Left cardiac atrium (tissue), 4 donors: ENCODE data around the gene FOXA1. TPM values are rescaled to one million over a fixed set of nuclear protein-coding genes. Genes with fewer than 3 reads are reported as not detected.

Experiments
- ATAC-seq, 2 donors: fragments of 200-7000 bp; cut with Tn5 transposase; one replicate each; pipeline ENCODE4 v1.9.1; 2020; ENCODE audit warnings: mild to moderate bottlenecking in 2 of 2, moderate library complexity in 2 of 2
- DNase-seq: peaks from one replicate; pipeline ENCODE4 v3.0.0-alpha.2; 2020
- intact Hi-C, 2 donors: fragments of 100-400 bp; cut with DNase I; formaldehyde crosslinking; loops; one replicate each; pipeline versions ENCODE4 v1.14.1 to v1.15.1; 2022 to 2023
- total RNA-seq, 2 donors: library from RNA; stranded (reverse); fragmentation: NEBNext Ultra II Directional; extraction: Animal tissue kit (Norgen Biotek cat#: 25700); gene quantifications; one replicate each; pipeline ENCODE4 v1.2.1, GENCODE V29; 2021
- donor health status: DM: no; HTN: yes; CAD: no.
- donor health status: DM: no; HTN: yes; CAD: no; lungs with severe emphysema.
- donor health status: DM: yes; HTN: yes; CAD: no.
- donor health status: Dilated cardiomyopathy.

FOXA1 gene
- total RNA-seq, 2 donors from 2014 or later = not detected

DNA sequence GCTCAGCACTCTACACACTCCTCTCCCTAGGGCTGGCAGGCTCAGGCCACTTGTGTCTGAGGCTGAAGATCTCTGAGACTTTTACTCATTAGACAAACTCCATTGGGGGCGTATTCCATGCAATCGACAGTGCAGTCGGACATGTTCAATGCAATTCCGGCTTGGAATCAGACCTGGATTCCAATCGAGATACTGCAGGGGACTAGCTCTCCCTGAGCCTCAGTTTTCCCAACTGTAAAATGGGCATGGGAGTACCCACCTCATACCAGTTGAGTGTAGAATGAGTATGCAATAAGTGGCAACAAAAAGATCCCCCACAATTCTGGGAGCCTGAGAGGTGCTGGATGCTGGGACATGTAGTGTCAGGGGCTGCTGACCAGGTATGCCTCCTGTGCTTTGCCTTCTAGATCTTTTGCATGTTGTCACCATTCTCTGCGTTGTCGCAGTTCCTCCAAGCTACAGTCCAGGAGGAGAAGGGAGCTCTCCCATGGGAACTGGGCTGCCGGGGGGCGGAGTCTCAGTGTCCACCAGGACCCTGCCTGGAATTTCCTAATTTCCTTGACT is 8.7 kb upstream of the FOXA1 start:
- no peak for ATAC-seq
- intact Hi-C loops = no loop called here

DNA sequence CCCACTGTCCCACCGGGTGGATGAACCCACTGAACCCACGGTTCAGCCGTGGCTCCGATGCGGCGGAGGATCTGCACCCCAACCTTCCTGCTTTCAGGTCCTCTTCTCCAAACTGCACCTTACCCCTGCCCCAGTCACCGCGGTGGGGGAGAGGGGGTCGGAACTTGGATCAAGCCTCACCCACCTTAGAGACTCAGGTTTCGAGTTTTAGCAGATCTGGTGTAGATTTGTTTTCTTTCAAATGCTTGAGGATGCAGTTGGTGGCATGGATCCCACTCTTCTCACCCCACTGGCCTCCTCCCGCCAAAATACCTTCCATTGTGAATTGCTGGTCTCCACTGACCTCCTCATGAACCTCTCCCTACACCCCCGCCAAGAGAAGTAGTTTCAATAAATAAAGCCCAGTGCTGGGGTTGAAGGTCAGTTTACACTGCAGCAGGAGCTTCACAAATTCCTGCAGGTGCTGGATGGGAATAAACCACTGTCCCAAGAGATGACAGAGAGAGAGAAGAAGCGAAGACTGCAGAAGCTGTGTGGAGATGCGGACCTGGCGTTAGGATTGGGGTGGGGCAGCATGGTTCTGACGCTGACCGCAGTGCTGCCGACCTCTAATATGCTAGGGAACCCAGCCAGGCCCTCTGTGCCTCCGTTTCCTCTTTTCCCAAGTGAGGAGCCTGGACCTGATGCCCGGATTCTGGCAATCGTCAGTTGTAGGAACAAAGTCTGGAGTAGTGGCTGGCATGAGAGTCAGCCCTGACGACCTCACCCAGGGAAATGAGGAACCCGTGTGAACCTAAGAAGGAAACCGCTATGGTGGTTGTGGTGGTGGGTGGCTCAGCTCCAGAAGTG is 7.8 kb upstream of the FOXA1 start:
- ATAC-seq (no peak), DNase-seq (no peak)
- intact Hi-C loops = no loop called here

More for the DNA sequence above, 8.7 kb upstream of the FOXA1 start:
- no peak for DNase-seq

DNA sequence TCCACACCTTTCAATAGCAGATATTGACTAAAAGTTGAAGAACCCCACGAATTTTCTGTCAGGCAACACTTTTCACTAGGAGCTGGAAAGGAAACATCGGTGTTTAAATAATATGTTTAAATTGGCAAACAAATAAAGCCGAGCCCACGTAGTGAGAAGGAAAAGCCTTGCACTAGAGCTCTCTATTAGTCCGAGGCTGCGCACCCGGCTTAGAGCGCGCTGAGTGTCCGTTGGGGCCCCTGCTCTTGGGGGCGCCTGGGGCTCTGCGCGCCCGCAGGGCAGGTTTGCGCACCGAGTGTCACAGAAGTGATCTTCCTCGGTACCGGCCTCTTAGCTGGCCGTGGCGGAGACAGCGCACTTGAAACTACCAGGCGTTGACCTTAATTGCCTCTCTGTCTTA is 6.8 kb upstream of the FOXA1 start:
- ATAC-seq (no peak), DNase-seq (no peak)
- intact Hi-C loops = no loop called here

DNA sequence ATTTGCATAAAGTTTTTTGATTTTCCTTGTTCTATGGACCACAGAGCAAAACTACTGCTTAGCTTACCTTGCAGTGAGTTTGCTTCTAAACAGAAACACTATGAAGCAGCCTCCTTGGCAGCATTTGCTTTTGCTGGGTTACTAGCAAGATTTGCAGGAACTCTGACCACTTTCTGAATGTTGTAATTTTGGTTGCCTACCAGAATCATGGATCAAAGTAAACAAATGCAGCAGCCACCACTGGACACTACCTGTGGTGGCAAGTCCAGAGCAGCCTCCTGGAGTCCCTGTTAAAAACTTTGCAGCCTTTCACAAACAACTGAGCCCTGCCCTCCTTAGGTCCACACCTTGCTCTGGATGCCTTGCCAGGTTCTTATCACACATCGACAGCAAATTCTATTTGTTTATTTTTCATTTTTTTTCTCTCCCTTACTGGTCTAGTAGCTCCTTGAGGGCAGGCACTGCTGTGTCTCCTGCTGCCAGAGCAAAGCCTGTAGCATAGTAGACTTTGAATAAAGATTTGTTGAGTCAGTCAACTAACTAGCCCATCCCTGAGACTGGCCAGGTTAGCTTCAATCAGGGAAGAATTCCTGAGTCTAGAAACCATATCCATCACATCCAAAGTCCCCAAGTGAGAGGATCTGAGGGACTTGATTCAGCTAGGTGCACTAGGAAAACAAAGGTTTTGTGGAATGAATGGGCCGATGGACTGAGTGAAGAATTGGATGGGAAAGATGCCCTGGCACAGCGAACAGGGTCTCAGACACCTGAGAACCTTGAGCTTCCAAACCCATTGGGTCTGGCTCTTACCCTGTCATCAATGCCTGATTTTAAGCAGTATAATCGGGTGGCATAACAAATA is 6.1 kb upstream of the FOXA1 start:
- ATAC-seq (no peak), DNase-seq (no peak)
- intact Hi-C loops = no loop called here

DNA sequence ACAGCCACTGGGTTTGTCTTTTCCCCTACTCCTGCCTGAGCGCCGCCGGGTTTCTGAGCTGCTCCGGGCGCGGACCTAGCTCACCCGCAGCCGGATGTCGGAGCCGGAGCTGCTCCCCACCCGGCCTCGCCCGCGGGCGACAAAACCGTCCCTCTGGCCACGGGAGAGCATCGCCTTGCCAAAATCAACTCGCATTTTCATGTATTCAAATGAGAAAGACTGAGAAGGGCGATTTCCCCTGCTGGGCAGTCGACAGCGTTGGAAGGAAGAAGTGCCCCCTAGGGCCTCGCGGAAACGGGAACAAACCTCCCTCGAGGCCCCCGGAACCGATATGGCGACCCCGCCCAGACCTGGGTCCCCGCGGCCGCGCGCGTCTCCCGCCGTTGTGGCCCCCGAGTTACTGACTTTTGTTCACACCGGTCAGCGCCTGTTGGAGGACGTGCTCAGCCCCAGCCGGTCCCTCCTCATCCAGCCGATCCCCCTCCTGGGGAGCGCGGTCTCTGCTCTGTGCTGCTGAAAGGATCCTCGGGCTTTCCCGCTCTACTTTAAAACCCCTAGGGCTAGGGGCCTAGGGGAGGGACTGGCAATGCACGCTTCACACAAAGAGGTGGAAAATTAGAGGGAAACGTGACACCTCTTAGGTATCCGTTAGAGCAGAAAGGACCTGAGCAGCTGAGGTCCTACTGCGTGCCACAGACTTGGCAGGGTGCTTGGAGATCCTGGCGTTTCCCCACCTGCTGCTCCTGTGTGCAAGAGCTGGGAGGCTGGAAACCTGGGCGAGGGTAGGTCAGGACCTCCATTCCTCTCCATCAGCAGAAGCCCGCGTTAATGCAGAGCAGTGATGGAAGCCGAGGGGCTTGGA is 4.7 kb upstream of the FOXA1 start:
- intact Hi-C loops = loop anchor here in 1 of 2 donors (10.0 kb wide), 1 partner anchor 355 kb away; no protein-coding TSS in a partner anchor
- DNase-seq (no peak), ATAC-seq (no peak)

DNA sequence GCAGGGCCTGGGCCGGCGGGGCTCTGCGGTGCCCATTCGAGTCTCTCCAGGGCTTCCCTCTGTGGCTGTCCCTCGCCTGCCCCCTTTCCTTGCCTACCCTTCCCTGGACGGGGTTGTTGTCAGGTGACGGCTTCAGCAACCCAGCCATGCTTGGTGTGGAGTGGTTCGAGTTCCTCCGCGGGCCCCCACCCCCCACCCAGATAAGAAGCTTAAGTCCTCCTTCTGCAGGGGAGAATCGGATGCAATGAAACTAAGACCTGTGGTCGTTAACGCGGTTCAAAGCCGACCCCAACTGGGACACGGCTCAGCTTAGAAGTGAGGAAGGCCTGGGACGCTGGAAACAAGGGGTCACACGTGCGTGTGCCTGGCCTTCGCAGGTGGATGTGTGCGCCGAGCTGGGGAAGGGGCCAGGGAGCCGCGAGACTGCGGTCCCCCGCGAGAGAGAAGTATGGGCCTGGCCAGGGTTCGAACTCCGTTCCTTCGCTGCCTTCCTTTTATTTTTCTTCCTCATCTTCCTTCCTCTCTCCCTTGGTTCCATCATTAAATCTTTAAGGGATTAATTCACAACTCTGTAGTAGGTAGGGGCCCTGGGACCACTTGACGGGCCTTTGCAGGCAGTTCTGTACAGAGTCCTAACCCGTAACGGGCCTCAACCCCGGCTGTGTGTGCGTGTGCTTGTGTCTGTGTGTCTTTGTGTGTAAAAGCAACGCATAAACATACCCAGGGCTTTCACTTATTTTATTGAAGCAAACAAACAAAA is 3.9 kb upstream of the FOXA1 start:
- intact Hi-C loops = loop anchor here in 1 of 2 donors (10.0 kb wide), 1 partner anchor 354 kb away; no protein-coding TSS in a partner anchor
- DNase-seq (no peak), ATAC-seq (no peak)

DNA sequence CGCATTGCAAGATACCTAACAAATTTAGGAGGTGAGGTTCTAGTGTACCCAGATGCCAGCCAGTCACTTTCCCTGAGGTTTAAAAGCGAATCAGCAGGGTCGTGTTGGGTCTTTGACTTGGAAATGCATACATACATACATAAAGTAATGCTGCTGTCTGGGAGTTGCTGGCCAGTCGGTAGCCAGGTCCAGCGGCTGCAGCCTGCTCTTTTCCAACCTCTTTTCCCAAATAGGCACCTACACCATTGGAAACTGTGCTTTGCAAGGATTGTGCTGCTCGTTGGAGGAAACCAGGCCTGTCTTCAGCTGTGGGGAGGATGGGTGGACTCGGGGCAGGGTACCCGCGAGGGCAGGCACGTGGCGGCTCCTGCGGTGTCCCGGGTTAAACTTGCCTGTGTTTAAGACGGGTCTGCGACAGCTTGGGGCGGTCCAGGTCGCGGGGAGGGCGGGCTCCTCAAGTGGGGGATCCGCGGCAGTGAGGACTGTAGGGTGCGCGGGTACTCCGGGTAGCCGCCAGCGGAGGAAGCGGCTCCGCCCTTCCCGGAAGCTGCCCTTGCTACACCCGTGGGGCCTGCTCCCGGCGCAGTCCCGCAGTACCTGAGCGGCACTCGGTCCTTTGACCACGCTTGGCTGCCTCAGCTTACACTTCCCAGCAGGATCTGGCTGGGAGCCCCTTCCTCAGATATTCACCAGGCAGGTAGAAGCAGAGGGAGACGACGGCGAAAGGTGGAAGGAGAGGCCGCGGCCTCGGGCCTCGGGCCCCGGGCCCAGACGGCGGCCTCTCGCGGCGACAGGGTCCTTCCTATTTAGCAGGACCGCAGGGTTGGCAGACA is 3.1 kb upstream of the FOXA1 start:
- intact Hi-C loops = loop anchor here in 1 of 2 donors (10.0 kb wide), 1 partner anchor 353 kb away; no protein-coding TSS in a partner anchor

DNA sequence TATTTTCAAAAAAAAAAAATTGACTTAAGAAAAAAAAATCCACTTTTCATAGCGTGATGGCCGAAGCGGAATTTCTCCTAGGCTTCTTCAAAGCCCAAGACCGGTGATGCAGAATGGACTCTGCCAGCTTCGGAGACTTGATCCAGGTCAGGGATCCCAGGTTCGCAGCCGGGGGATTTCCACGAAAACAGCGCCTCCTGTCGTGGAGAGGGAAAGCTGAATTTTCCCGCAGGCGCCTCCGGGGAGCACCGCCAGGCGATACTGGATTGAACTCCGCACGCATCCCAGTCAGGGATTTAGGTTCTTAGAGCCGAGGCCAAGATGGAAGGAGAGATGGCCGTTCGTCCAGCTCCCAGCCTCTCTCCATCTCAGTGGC is 2.5 kb upstream of the FOXA1 start:
- ATAC-seq (no peak), DNase-seq (no peak)
- intact Hi-C loops = loop anchor here in 1 of 2 donors (10.0 kb wide), 1 partner anchor 353 kb away; no protein-coding TSS in a partner anchor

More for the DNA sequence above, 3.1 kb upstream of the FOXA1 start:
- ATAC-seq (peak in 1 of 2 donors; percentile 33), DNase-seq (peak; percentile 20)

DNA sequence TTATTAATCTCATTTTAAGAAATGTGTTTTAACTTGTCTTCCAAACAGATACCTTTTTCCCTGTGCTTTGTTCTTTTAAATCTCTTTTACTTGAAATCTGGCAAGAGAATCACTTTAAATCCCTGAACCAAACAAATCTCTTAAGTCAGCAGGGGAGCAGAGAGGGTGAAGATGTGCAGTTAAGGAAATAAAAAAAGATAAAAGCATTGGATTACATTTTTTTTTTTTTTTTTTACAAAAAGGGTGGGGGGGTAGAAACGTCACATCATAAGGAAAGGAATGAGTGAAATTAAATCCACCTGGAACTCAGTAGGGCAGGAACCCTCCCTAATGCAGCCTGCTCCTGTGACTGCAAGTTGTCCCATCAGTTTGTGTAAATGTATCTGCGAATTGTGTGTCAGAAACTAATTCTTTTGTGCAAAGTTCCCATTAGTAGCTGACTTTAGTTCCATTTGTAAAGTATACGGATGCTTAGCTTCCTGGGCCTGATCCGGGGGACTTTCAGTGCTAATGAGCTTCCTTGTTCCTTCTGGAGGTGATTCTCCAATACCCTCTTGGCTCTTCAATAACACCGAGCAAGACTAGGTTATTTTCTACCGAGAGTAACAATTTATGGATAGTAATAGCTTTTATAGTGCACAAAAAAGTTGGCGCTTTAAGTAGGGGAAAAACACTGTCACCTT is 1.9 kb upstream of the FOXA1 start:
- DNase-seq = no peak
- intact Hi-C loops = loop anchor here in 1 of 2 donors (10.0 kb wide), 1 partner anchor 352 kb away; no protein-coding TSS in a partner anchor
- ATAC-seq = no peak

DNA sequence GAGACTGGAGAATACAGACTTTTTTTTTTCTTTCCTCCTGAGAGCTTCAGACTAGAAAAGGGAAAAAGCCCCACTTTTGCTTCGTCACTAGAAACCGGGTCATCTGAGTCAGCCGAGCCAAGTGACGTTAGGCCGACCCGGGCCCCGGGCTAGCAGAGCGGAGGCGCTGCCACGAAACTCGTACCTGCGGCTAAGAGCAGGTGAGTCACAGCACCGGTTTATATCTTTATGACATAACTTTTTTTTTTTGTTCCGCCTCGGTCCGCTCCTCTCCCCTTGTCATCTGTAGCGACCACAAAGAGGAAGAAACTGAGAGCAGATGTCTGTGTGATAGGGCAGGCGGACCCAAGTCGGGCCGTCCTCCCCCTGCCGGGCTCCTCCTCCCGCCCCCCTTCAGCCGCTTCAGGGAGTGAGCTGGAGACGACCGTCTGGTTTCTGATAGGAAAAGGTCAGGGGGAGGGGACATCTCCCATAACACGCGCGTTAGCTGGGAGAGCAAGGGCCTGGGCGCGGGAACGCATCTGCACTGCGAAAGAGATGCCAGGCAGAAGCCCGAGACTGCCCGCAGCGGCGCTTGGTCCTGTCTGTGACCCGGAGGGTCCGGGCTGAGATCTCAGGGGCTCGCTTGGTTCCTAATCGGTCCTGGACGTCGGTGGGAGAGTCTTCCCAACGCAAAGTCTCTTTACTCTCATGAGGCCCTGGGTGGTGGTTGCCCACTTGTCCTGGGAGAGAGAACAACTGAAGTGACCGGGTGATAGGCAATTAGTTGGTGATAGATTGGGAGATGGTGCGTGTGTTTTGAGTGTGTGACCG is 966 bp upstream of the FOXA1 start:
- intact Hi-C loops = loop anchor here in 1 of 2 donors (10.0 kb wide), 1 partner anchor 351 kb away; no protein-coding TSS in a partner anchor
- DNase-seq (peak; percentile 14), ATAC-seq (peak in 1 of 2 donors; percentile 8)

DNA sequence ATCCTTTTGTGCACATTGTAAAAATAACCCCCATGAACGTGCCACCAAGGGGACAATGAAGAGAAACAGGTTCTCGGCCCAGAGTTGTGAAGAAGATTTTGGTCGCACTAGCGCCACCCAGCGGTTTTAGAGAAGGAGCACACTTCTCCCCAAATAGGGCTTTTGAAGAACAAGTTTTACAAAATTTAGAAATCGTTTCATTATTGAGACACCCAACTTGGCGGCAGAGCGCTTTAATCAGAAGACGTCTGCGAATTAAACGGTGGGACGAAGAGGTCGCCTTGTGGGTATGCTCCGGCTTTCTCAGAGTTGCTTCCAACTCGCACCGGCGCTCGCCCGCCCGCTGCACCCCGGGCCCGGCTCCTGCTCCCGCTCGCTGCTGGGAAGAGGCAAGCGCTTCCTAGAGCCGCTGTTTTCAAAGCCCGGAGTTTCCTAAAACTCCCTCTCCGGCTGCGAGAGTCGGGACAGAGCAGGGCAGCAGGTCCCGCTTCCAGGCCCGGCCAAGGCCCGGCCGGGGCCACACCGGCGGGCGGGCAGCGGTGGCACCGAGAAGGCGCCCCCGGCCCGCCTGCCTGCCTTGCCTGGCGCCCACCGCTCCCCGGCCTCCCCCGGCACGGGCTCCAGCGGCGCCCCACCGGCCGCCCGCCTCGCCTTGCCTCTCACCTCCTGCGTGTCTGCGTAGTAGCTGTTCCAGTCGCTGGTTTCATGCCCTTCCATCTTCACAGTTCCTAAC is 645 bp downstream of the FOXA1 start:
- ATAC-seq (peak in 1 of 2 donors; percentile 24), DNase-seq (peak; percentile 47)
- intact Hi-C loops = loop anchor here in 1 of 2 donors (10.0 kb wide), 1 partner anchor 350 kb away; no protein-coding TSS in a partner anchor

DNA sequence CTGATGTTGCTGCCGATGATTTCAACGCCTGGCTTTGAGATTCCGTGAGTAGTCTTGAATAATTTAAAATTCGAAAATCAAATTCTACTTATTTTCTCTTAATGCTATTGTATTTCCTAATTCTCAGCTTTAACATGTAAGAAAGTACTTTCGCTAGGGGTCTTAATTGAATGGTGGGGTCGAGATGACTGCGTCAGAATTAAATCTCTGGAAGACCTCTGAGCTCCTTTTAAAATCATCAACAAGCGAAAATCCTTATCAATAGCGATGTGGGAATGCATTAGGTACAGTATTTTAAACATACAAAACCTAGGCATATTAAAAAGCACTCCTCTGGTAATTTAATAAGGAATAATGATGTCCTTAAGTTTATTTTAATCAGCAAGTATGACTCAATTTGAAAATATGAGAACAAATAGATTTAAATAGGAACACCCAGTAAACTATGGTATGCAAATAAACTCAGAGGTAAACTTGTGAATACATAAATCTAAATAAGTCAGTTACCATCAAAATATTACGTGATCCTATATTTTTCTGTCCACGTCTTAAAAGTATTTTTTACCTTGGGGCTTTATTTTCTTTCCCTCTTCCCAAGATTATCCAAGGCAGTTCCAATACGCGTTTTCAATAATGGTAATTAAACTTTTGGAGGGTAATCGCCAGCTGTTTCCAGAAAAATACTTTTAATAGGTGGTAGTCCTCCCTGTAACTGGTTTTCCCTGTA is 1.4 kb downstream of the FOXA1 start:
- DNase-seq = no peak
- ATAC-seq = no peak
- intact Hi-C loops = loop anchor here in 1 of 2 donors (10.0 kb wide), 1 partner anchor 349 kb away; no protein-coding TSS in a partner anchor

DNA sequence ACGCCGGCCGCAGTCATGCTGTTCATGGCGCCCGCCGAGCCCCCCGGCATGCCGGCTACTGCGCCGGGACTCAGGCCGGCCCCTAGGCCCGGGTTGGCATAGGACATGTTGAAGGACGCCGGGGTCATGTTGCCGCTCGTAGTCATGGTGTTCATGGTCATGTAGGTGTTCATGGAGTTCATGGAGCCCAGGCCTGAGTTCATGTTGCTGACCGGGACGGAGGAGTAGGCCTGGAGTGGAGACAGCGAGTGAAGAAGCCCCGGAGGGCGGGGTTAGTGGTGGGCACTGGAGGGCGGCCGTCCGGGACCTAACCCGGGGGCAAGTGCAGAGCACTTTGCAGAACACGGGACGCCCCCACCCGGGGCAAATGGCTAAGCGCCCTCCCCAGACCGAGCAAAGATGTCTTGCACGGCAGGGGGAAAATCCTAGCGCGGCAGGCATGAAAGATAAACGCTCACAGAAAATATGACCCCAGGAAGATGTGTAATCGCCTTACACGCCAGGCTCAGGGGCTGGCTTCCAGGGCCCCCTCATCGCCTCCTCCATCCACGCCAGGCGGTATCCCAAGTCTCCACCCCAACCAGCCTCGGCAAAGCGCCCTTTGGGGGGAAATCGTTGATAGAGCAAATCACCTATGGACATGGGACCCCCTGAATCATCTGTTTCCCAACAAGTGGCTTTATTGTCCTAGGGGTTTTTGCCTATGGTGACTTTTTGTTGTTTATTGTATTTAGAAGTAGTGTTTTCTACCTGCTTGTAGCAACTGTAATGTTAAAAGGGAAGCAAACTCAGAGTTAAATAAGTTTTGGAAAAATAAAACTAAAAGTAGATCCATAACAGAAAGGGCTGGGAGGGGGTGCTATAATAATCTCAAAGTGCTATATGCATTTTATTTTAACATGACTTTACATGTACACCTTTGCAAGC is 2.3 kb downstream of the FOXA1 start:
- intact Hi-C loops = loop anchor here in 1 of 2 donors (10.0 kb wide), 1 partner anchor 348 kb away; no protein-coding TSS in a partner anchor
- DNase-seq (peak; percentile 16), ATAC-seq (no peak)
